Ascending aorta (tissue), 2 donors: ENCODE results near the gene GAK. TPM values are rescaled to one million over a fixed set of nuclear protein-coding genes. Genes with fewer than 3 reads are reported as not detected.

Source experiments
- DNase-seq, 2 donors: peaks; one replicate each; pipeline ENCODE4 v3.0.0-alpha.2; 2019; ENCODE audit warnings: low spot score in 2 of 2
- H3K27ac ChIP-seq, 2 donors: fragments of 200-600 bp; sonication (generic); one replicate each; pipeline ENCODE4 v1.5.1; 2016 to 2017; ENCODE audit warnings: mild to moderate bottlenecking in 1 of 2
- H3K27me3 ChIP-seq: fragments of 200-600 bp; sonication (generic); one replicate; pipeline ENCODE4 v1.5.1; 2017
- H3K36me3 ChIP-seq, 2 donors: fragments of 200-600 bp; sonication (generic); one replicate each; pipeline ENCODE4 v1.5.1; 2016
- H3K4me1 ChIP-seq, 2 donors: fragments of 200-600 bp; sonication (generic); one replicate each; pipeline ENCODE4 v1.5.1; 2016 to 2017; ENCODE audit warnings: mild to moderate bottlenecking in 1 of 2
- H3K4me3 ChIP-seq, 2 donors: fragments of 200-600 bp; sonication (generic); one replicate each; pipeline ENCODE4 v1.5.1; 2016 to 2017; ENCODE audit warnings: mild to moderate bottlenecking in 1 of 2
- H3K9me3 ChIP-seq, 2 donors: fragments of 200-600 bp; sonication (generic); one replicate each; pipeline ENCODE4 v1.5.1; 2016
- intact Hi-C: fragments of 100-400 bp; cut with DNase I; formaldehyde crosslinking; loops from one replicate; pipeline ENCODE4 v1.15.1; 2023
- total RNA-seq: library from RNA; depleted of rRNA; stranded (reverse); fragments of >200 nt; gene quantifications from one replicate; pipeline ENCODE4 v1.1.0, GENCODE V29; 2016
- TF ChIP-seq, protein P1 (sequence below), 3 experiments: fragments of 200-600 bp in 2 of 3; fragments of 450-650 bp in 1 of 3; sonication (generic) in 2 of 3; IDR thresholded peaks; one replicate each; pipeline ENCODE4 v1.5.1; 2016 to 2019; ENCODE audit warnings: antibody characterized with exemption in 3 of 3, mild to moderate bottlenecking in 1 of 3, moderate library complexity in 1 of 3

Gene GAK
- total RNA-seq, 1 donor from 2014 or later, result 87.3 TPM

DNA sequence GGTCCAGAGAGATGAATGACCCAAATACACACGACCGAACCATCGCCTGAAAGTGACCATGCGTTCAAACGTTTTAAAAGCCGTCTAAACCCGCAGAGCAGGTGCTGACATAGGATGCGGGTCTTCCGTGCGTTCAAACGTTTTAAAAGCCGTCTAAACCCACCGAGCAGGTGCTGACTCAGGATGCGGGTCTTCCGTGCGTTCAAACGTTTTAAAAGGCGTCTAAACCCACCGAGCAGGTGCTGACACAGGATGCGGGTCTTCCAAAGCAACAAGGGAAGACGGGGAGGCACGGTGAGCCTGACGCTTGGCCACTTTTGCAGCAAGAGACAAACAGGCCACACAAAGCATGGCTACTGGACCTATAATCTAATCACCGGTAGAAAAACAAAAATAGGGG lies 47.2 kb downstream of the GAK start:
- intact Hi-C loops, result no loop called here
- no peak for DNase-seq
- TF ChIP-seq, protein P1, sequence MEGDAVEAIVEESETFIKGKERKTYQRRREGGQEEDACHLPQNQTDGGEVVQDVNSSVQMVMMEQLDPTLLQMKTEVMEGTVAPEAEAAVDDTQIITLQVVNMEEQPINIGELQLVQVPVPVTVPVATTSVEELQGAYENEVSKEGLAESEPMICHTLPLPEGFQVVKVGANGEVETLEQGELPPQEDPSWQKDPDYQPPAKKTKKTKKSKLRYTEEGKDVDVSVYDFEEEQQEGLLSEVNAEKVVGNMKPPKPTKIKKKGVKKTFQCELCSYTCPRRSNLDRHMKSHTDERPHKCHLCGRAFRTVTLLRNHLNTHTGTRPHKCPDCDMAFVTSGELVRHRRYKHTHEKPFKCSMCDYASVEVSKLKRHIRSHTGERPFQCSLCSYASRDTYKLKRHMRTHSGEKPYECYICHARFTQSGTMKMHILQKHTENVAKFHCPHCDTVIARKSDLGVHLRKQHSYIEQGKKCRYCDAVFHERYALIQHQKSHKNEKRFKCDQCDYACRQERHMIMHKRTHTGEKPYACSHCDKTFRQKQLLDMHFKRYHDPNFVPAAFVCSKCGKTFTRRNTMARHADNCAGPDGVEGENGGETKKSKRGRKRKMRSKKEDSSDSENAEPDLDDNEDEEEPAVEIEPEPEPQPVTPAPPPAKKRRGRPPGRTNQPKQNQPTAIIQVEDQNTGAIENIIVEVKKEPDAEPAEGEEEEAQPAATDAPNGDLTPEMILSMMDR (IDR thresholded peaks at IDR 0.05), result no peak
- H3K9me3 ChIP-seq, result no peaks in the 10 kb centered on the region
- no peak overlapping the region for H3K4me3 ChIP-seq
- no peak overlapping the region for H3K27ac ChIP-seq
- no peaks in the 10 kb centered on the region for H3K27me3 ChIP-seq
- no peaks in the 10 kb centered on the region for H3K4me1 ChIP-seq
- H3K36me3 ChIP-seq, result peaks cover 76 to 92% of the 10 kb centered on the region in 2 donors

DNA sequence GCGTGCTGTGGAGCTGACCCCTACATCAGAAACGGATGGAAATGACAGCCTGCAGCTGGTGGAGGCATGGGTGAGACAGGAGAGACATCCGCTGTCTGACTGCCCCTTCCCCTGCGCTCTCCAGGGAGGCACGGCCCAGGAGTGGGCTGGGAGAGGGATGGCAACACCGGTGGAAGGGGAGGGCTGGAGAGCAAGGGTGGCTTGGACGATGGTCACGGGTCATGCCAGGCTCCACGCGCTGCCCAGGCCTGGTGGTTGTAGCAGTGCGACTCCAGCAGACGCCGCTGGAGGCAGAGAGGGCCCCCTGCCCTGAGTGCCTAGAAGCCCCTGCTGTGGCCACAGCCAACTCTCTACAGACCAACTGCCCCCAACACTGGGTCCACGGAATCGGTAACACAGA lies 47.9 kb downstream of the GAK start:
- intact Hi-C loops, result no loop called here
- Histone ChIP-seq H3K27ac (no peak overlapping the region), H3K4me3 (no peak overlapping the region), H3K27me3 (no peaks in the 10 kb centered on the region), H3K9me3 (no peaks in the 10 kb centered on the region), H3K4me1 (no peaks in the 10 kb centered on the region), H3K36me3 (peaks cover 73 to 92% of the 10 kb centered on the region in 2 donors)
- TF ChIP-seq, protein P1 (IDR thresholded peaks at IDR 0.05), result no peak
- DNase-seq, result no peak

DNA sequence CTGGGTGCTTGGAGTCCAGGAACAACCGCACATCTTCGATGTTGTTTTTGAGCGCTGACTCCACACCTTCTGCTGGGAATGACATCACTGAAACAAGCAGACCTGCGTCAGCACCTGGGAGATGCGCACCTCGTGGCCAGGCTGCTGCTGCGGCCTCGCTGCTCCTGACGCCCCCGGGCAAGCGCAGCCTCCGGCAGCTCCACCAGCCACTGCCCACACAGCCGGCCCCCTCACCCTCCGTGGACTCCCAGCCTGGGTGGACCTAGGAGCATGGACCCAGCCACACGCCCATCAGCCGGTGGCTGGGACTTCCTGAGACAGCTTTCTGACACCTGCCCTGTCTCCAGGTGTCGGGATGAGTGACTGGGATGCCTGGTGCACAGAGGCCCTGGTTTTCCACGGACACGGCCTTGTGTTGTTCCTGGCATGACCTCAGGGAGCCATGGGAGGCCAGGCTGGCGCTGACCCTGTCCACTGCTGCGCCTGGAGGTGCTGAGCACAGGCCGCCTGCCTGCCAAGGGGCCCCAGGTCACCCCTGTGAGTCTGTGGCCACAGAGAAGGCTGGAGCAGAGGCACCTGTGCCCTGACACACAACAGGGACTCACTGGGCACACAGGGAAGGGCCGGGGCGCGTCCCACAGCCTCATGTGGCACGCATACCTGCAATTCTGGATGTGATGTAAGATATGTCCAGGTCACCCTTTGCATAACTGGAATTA lies 48.6 kb downstream of the GAK start:
- no peak for DNase-seq
- Histone ChIP-seq H3K27me3 (no peaks in the 10 kb centered on the region), H3K4me3 (no peak overlapping the region), H3K36me3 (peaks cover 71 to 92% of the 10 kb centered on the region in 2 donors), H3K9me3 (no peaks in the 10 kb centered on the region), H3K27ac (no peak overlapping the region), H3K4me1 (no peaks in the 10 kb centered on the region)
- TF ChIP-seq, protein P1 (IDR thresholded peaks at IDR 0.05), result no peak
- intact Hi-C loops, result no loop called here

DNA sequence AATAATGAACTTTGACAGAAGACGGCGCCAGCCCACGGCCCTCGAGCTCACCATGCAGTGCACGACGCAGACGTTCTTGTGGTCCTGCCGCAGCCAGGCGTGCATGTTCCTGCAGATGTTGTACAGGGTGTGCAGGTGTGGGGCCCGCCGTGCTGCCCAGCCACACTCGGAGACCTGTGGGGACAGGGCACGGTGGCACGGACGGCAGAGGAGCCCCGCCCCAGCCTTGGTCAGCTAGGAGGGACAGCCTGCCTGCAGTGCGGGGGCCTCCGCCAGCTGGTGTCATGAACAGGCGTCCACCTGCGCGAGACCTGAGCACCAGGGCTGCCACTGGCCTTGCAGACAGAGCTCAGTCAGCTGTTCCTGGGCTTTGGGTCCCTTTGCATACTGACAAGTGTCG lies 49.5 kb downstream of the GAK start:
- peaks cover 63 to 90% of the 10 kb centered on the region in 2 donors for H3K36me3 ChIP-seq

DNA sequence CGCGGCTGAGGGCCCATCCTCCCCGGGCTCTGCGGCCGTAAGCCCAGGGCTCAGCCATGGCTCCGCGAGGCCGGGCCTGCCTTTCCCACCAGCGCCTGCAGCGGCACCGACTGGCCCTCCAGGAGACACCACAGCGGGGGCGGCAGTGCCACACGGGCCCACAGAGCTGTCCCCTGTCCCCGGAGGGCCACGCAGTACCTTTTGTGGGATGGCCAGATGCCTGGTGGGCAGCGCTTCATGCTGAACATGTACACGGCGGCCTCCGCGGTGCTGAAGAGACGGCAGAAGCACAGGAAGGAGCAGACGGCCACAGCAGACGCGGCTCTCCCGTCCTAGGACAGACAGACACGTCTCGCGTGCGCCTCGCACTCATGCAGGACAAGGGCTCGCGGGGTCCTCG lies 50.4 kb downstream of the GAK start:
- DNase-seq, result no peak
- H3K27ac ChIP-seq, result no peak overlapping the region
- intact Hi-C loops, result no loop called here
- no peaks in the 10 kb centered on the region for H3K9me3 ChIP-seq
- TF ChIP-seq, protein P1 (IDR thresholded peaks at IDR 0.05), result no peak
- no peak overlapping the region for H3K4me3 ChIP-seq
- no peaks in the 10 kb centered on the region for H3K27me3 ChIP-seq
- no peaks in the 10 kb centered on the region for H3K4me1 ChIP-seq
- peaks cover 68 to 95% of the 10 kb centered on the region in 2 donors for H3K36me3 ChIP-seq

More for the DNA sequence above, 49.5 kb downstream of the GAK start:
- Histone ChIP-seq H3K4me1 (no peaks in the 10 kb centered on the region), H3K27ac (no peak overlapping the region), H3K27me3 (no peaks in the 10 kb centered on the region), H3K9me3 (no peaks in the 10 kb centered on the region), H3K4me3 (no peak overlapping the region)
- intact Hi-C loops, result no loop called here
- DNase-seq, result no peak
- TF ChIP-seq, protein P1 (IDR thresholded peaks at IDR 0.05), result no peak
